ENCODE measurements around the gene GNAI1.

The GNAI1 gene

GRCh38 chr7:80165177-80165576 is 30.5 kb downstream of the GNAI1 start:
- no peak for DNase-seq

- DNase-seq = no peak
Observed at GRCh38 chr7:80170445-80170844, 35.8 kb downstream of the GNAI1 start.

- no peak for DNase-seq
Observed at GRCh38 chr7:80172387-80172786, 37.8 kb downstream of the GNAI1 start.

GRCh38 chr7:80175744-80176143 is 41.1 kb downstream of the GNAI1 start:
- DNase-seq = no peak

GRCh38 chr7:80181411-80181810 is 46.8 kb downstream of the GNAI1 start:
- no peak for DNase-seq

GRCh38 chr7:80182630-80183276 is 48.1 kb downstream of the GNAI1 start:
- no peak for DNase-seq

- DNase-seq = no peak
Observed at GRCh38 chr7:80183351-80183750, 48.7 kb downstream of the GNAI1 start.

GRCh38 chr7:80183900-80184685 is 49.5 kb downstream of the GNAI1 start:
- DNase-seq = no peak

- no peak for DNase-seq
Observed at GRCh38 chr7:80184693-80185092, 50.1 kb downstream of the GNAI1 start.

GRCh38 chr7:80185571-80185970 is 50.9 kb downstream of the GNAI1 start:
- DNase-seq = no peak

GRCh38 chr7:80186721-80187120 is 52.1 kb downstream of the GNAI1 start:
- no peak for DNase-seq

- no peak for DNase-seq
Observed at GRCh38 chr7:80187279-80187678, 52.6 kb downstream of the GNAI1 start.

- DNase-seq = no peak
Observed at GRCh38 chr7:80187727-80188126, 53.1 kb downstream of the GNAI1 start.

- no peak for DNase-seq
Observed at GRCh38 chr7:80189638-80190037, 55.0 kb downstream of the GNAI1 start.

- DNase-seq = no peak
Observed at GRCh38 chr7:80197627-80198026, 63.0 kb downstream of the GNAI1 start.

- DNase-seq = no peak
Observed at GRCh38 chr7:80199051-80199450, 64.4 kb downstream of the GNAI1 start.

- no peak for DNase-seq
Observed at GRCh38 chr7:80204454-80204853, 69.8 kb downstream of the GNAI1 start.

GRCh38 chr7:80204919-80205318 is 70.3 kb downstream of the GNAI1 start:
- DNase-seq = no peak

- no peak for DNase-seq
Observed at GRCh38 chr7:80206763-80207162, 72.1 kb downstream of the GNAI1 start.

GRCh38 chr7:80207501-80207900 is 72.9 kb downstream of the GNAI1 start:
- no peak for DNase-seq

GRCh38 chr7:80208700-80209099 is 74.1 kb downstream of the GNAI1 start:
- no peak for DNase-seq

GRCh38 chr7:80210400-80210799 is 75.8 kb downstream of the GNAI1 start:
- DNase-seq = no peak

GRCh38 chr7:80213814-80214213 is 79.2 kb downstream of the GNAI1 start:
- no peak for DNase-seq

GRCh38 chr7:80215734-80216133 is 81.1 kb downstream of the GNAI1 start:
- no peak for DNase-seq

All from CD4-positive, alpha-beta T cell treated with Interleukin-6 for 4 hours (primary cell).